GM19452 (cell line): ENCODE measurements around the gene NKX1-1.
"Not testable (repeated sequence)": the region's sequence is repeated elsewhere in the genome, so short reads cannot be mapped to it uniquely, and the experiment has no call there.

Experiments used
- ATAC-seq: cut with Tn5 transposase; IDR thresholded peaks from one replicate; pipeline ENCODE4 v1.9.1; 2021; ENCODE audit not compliant: unreplicated experiment

Gene NKX1-1

GRCh38 chr4:1375051-1375721 is 31.1 kb downstream of the NKX1-1 start:
- ATAC-seq, result no peak

GRCh38 chr4:1374706-1375045 is 31.6 kb downstream of the NKX1-1 start:
- no peak for ATAC-seq

GRCh38 chr4:1373892-1374705 is 32.1 kb downstream of the NKX1-1 start:
- ATAC-seq, result no peak

DNA sequence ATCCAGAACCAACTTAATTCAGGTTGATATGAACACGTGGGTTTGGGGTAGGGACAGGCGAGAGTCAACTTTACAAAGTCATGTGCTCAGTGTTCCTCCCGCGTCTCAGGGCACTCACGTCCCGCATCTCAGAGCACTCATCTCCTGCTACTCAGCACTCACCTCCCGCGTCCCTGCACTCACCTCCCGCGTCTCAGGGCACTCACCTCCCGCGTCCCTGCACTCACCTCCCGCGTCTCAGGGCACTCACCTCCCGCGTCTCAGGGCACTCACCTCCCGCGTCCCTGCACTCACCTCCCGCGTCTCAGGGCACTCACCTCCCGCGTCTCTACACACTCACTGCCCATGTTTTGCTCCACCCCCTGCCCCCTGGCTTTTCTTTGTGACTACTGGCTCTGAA is 33.7 kb downstream of the NKX1-1 start:
- ATAC-seq, result not testable (repeated sequence)

GRCh38 chr4:1371176-1372165 is 34.8 kb downstream of the NKX1-1 start:
- no peak for ATAC-seq

DNA sequence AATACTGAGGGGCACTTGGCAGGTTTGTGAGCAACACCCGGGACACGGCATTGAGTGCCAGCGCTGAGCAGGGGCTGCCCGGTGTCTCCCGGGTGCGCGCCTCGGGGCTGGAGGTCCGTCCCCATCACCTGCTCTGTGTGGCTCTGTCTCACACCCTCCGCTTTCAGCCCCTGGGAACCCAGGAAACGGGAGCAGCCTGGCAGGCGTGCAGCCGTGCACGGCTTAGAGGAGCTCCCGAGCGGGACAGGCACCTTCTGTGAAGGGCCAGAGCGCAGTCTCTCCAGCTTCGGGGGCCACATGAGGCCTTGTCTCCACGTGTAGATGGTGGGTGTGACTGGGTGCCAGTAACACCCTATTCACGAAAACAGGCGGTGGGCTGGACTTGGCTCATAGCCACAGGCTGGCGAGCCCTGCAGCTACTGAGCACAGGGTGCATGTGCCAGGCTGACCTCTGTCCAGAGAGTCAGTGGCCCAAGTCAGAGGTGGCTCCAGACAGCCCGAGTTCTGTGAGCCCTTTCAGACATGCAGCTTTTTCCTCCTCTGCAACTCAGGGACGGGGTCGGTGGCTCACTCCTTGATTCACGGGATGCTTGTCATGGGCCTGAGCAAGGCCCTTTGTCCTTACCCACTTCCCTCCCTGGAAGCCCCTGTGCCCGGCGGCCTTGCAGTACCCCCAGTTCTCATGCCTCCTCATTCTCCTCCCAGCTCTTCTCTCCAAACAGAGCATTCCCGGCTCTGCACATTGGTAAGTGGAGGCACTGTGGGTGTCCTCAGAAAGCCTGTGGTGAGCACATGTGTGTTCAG is 35.7 kb downstream of the NKX1-1 start:
- ATAC-seq, result no peak

DNA sequence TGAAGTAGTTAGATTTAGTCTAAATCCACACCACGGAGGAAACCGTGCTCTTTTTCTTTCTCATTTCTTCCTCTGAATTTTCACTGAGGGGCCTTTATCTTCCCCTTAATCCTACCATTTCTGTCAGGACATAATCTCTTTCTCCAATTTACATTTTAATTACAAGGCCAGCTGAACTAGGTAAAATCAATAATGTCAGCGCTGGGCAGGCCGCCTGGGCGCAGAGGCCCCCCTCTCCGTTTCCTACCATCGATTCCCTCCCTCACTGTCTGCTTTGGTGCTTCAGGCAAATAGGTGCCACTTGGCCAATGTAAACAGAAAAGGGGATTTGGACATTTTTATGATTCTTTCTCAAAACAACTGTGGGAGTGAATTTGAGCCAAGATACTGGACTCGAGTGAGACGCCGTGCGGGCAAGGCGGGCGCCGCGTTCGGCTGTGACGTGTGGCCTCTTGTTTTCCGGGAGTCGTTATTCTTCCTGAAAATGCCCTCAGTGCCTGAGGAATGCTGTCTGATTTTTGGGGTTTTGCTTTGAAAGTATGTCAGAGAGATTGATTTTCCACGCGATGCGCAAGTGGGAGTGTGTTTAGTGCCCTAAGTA is 36.7 kb downstream of the NKX1-1 start:
- ATAC-seq, result no peak

GRCh38 chr4:1369091-1369450 is 37.2 kb downstream of the NKX1-1 start:
- no peak for ATAC-seq

DNA sequence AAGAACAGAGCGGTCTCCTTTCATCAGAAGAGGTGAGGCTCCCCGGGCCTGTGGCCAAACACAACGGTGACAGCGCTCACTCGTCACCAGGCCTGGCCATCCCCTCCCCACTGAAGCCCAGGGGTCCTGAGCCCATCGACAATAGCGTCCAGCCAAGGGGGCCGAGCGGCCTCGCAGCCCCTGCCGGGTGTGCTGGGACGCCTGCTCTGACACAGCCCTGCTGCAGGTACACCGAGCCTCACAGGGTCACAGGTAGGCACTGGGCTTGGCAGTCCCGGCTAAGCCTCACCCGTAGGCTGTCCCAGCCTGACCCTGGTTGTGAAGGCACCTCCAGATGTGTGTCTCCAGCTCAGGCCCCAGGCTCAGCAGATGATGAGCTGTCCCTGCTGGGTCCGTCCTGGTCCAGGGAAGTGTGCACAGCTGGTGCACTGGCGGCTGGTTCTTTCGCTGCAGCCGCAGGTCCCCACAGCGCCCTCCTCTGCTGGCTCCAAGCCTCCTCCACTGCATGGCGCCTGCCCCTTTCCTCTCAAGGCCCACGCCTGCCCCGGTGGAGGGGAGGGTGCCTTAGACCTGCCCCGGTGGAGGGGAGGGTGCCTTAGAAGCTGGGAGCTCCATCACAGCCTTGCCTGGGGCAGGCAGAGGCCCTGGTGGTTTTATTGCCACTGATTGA is 37.7 kb downstream of the NKX1-1 start:
- no peak for ATAC-seq

- no peak for ATAC-seq
Observed at GRCh38 chr4:1367936-1368289, 38.3 kb downstream of the NKX1-1 start.

DNA sequence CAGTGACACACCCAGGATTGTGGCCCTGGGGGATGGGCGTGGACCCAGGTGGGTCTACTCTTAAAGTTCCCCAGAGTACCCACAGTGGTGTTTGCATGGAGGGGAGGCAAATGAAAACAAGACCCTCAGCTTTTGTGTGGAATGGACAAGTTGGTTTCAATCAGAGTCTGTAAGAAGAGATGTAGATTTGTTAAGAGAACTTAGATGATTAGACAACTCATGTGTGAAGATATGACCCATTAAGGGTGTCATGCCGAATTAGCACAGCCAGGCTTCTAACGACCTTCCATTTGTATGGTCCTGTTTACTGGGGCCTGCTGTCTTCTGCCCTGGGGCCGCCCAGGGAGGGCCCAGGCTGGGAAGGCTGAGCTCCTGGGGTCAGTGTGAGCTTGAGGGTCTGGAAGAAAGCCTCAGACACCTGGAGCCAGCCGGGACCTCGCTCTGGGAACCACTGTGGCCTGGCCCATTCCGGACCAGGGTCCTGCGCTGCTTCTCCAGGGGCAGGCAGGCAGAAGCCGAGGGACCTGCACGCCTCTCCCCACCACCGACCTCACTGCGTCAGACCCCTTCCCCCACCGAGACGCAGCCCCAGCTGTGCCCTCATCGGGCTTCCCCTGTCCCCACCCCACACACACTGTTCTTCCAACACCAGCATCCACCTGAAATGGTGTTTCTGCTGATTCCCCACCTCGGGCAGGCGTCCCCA is 38.9 kb downstream of the NKX1-1 start:
- ATAC-seq, result no peak

- no peak for ATAC-seq
Observed at GRCh38 chr4:1366371-1367229, 39.6 kb downstream of the NKX1-1 start.

DNA sequence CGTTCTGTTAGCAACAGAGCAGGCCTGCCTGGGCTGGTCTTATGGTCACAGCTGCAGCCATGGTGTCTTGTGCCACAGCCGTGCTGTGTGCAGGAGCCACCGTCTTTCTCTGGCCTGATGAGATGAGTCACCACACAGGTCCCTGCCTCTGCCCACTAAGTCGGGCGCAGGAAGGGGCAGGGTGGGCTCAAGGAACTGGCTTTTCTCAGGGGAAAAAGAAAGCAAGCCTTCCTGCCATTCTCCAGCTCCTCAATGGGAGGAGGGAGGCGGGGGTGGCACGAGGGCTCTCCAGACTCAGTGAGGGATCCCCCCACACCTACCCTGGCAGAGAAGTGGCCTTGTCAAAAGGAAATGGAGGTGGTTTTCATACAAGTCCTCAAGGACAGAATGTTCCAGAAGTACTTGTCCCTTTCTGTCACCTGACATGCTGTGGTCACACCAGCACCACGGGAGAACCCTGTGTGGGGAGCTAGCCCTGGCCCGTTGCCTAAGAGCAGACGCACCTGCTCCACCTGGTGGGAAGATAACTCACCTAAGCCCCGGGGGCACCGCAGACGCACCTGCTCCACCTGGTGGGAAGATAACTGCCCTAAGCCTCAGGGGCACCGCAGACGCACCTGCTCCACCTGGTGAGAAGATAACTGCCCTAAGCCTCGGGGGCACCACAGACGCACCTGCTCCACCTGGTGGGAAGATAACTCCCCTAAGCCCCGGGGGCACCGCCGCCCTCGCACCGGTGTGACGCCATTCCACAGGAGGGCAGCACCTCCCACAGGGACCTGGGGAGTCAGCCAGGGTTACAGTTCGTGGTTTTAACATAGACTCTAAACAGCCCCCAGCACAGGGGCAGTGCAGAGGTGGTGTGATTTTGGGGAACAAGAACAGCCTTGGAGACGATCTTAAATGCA is 40.7 kb downstream of the NKX1-1 start:
- ATAC-seq, result no peak

- no peak for ATAC-seq
Observed at GRCh38 chr4:1364748-1365147, 41.5 kb downstream of the NKX1-1 start.

- ATAC-seq, result no peak
Observed at GRCh38 chr4:1364217-1364616, 42.0 kb downstream of the NKX1-1 start.

DNA sequence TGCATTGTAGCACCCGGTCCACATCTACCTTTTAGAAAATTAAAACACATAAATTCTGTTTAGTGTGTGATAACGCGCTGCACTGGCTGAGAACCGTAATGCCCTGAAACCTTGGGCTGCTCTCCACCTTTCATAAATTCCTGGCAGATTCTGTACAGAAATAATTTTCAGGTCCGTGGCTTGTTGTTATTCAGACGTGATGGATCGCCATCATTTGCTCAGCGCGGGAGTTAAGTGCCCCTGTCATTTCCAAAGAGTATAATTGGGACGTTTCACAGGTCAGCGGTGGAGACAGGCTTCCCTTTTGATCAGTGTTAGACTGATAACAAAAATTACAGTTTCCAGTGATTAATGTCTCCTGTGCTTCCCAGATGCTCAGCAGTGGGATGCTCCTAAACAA is 42.7 kb downstream of the NKX1-1 start:
- ATAC-seq, result no peak

GRCh38 chr4:1362521-1362920 is 43.7 kb downstream of the NKX1-1 start:
- ATAC-seq, result no peak
